ENCODE results near the gene NT5DC1. TPM values are rescaled to one million over a fixed set of nuclear protein-coding genes. Genes with fewer than 3 reads are reported as not detected.

NT5DC1 gene
- total and polyA plus RNA-seq, 2 donors (not counting 1 experiment from before 2014, with no cell fraction given): 26.4 to 54.8 TPM

- Histone ChIP-seq H3K4me3 (ENCODE audit: control extremely low read depth in 1 of 5, extremely low read depth in 1 of 5, insufficient read depth in 1 of 5, low read depth in 2 of 5, low read length in 4 of 5) (peak overlapping the region; percentile 66 to 94 (median 85)), H3K27me3 (replicated peaks in 1 of 4; ENCODE audit: control extremely low read depth in 1 of 4, control insufficient read depth in 3 of 4, insufficient read depth in 4 of 4, low read length in 3 of 4) (no peaks in the 10 kb centered on the region), H3K4me1 (ENCODE audit: control insufficient read depth in 2 of 2, insufficient read depth in 2 of 2, low read length in 2 of 2) (peaks cover 23 to 25% of the 10 kb centered on the region in 2 donors), H2AFZ (ENCODE audit: insufficient read depth, low read depth, low read length, poor library complexity, severe bottlenecking) (peak overlapping the region; percentile 89), H3K4me2 (replicated peaks; ENCODE audit: low read depth, low read length, poor library complexity, severe bottlenecking) (peak overlapping the region; percentile 87), H3K9me3 (ENCODE audit: control extremely low read depth in 1 of 3, control insufficient read depth in 2 of 3, insufficient read depth in 1 of 3, low read length in 2 of 3) (peaks cover 0 to 4% (median 2%) of the 10 kb centered on the region in 3 donors), H4K20me1 (ENCODE audit: control insufficient read depth, insufficient read depth, low read length, poor library complexity, severe bottlenecking) (peaks cover 33% of the 10 kb centered on the region), H3K36me3 (replicated peaks in 1 of 2; ENCODE audit: control extremely low read depth in 1 of 2, control insufficient read depth in 1 of 2, extremely low read depth in 1 of 2, insufficient read depth in 2 of 2, low read length in 1 of 2) (peaks cover 0 to 18% of the 10 kb centered on the region in 2 experiments), H3K27ac (ENCODE audit: low read length in 2 of 2) (peak overlapping the region; percentile 73 to 76), H3K79me2 (ENCODE audit: control insufficient read depth, insufficient read depth, low read length) (peaks cover 46% of the 10 kb centered on the region), H3K9ac (ENCODE audit: low read length) (peak overlapping the region; percentile 92)
- H3K27me3 Mint-ChIP-seq: no peaks in the 10 kb centered on the region
- CTCF ChIA-PET: interaction anchor here (1.2 to 3.2 kb wide), 9 partner anchors 9 to 544 kb away, joined by 3 to 38 read pairs (median 9); partner anchors contain the start of gene COL10A1
- WGBS (ENCODE audit: insufficient coverage): 0% methylated on average over 5 of the region's 12 CpGs
- ATAC-seq (ENCODE audit: low read depth): no peak
- H3K4me1 Mint-ChIP-seq: peaks cover 54% of the 10 kb centered on the region
- POLR2A ChIA-PET: interaction anchor here (0.6 to 1.5 kb wide), 4 partner anchors 83 to 470 kb away, joined by 3 to 9 read pairs (median 4); partner anchors contain the start of gene RWDD1
- peak overlapping the region; percentile 95 for H3K27ac Mint-ChIP-seq
- H3K4me3 Mint-ChIP-seq: peak overlapping the region; percentile 98
- intact Hi-C loops (cut with micrococcal nuclease): loop anchor here (1.0 to 10.0 kb wide), 6 partner anchors 83 to 1576 kb away; partner anchors contain the start of genes CALHM6, KPNA5, NUS1 and RWDD1
- TF ChIP-seq EZH2 (IDR thresholded peaks at IDR 0.05; ENCODE audit: borderline replicate concordance, insufficient read depth, low read depth, low read length, poor library complexity, severe bottlenecking) (no peak), CTCF (IDR thresholded peaks at IDR 0.05) (no peak)
- no peaks in the 10 kb centered on the region for H3K9me3 Mint-ChIP-seq (ENCODE audit: insufficient read depth)
- DNase-seq: no peak
Observed at GRCh38 chr6:116101302-116101718, 657 bp downstream of the NT5DC1 start.

- H3K79me2 ChIP-seq (ENCODE audit: control insufficient read depth, insufficient read depth, low read length): peaks cover 46% of the 10 kb centered on the region
- ATAC-seq (ENCODE audit: low read depth) (no peak), DNase-seq (peak; percentile 19)
- H3K9me3 ChIP-seq (ENCODE audit: control extremely low read depth in 1 of 3, control insufficient read depth in 2 of 3, insufficient read depth in 1 of 3, low read length in 2 of 3): no peaks in the 10 kb centered on the region
- no peak overlapping the region for H3K27ac Mint-ChIP-seq
- TF ChIP-seq CTCF (IDR thresholded peaks at IDR 0.05) (no peak), EZH2 (IDR thresholded peaks at IDR 0.05; ENCODE audit: borderline replicate concordance, insufficient read depth, low read depth, low read length, poor library complexity, severe bottlenecking) (no peak)
- peaks cover 33% of the 10 kb centered on the region for H4K20me1 ChIP-seq (ENCODE audit: control insufficient read depth, insufficient read depth, low read length, poor library complexity, severe bottlenecking)
- peaks cover 54% of the 10 kb centered on the region for H3K4me1 Mint-ChIP-seq
- no peaks in the 10 kb centered on the region for H3K9me3 Mint-ChIP-seq (ENCODE audit: insufficient read depth)
- H3K4me2 ChIP-seq (replicated peaks; ENCODE audit: low read depth, low read length, poor library complexity, severe bottlenecking): peak overlapping the region; percentile 87
- ChIA-PET POLR2A (interaction anchor here (1.5 kb wide), 1 partner anchor 469 kb away, joined by 4 read pairs; the partner anchor contains the start of gene RWDD1), CTCF (interaction anchor here (1.2 to 3.2 kb wide), 9 partner anchors 8 to 543 kb away, joined by 3 to 38 read pairs (median 9); no protein-coding TSS in a partner anchor)
- H3K27ac ChIP-seq (ENCODE audit: low read length in 2 of 2): no peak overlapping the region
- H3K27me3 Mint-ChIP-seq: no peaks in the 10 kb centered on the region
- H3K36me3 ChIP-seq (replicated peaks in 1 of 2; ENCODE audit: control extremely low read depth in 1 of 2, control insufficient read depth in 1 of 2, extremely low read depth in 1 of 2, insufficient read depth in 2 of 2, low read length in 1 of 2): peaks cover 0 to 18% of the 10 kb centered on the region in 2 experiments
- H3K4me1 ChIP-seq (ENCODE audit: control insufficient read depth in 2 of 2, insufficient read depth in 2 of 2, low read length in 2 of 2): peaks cover 23 to 25% of the 10 kb centered on the region in 2 donors
- H2AFZ ChIP-seq (ENCODE audit: insufficient read depth, low read depth, low read length, poor library complexity, severe bottlenecking): no peak overlapping the region
- peak overlapping the region; percentile 98 for H3K4me3 Mint-ChIP-seq
- intact Hi-C loops (cut with micrococcal nuclease): loop anchor here (1.0 to 10.0 kb wide), 6 partner anchors 83 to 1576 kb away; partner anchors contain the start of genes CALHM6, KPNA5, NUS1 and RWDD1
- 20% methylated on average over 1 of the region's 2 CpGs for WGBS (ENCODE audit: insufficient coverage)
- H3K27me3 ChIP-seq (replicated peaks in 1 of 4; ENCODE audit: control extremely low read depth in 1 of 4, control insufficient read depth in 3 of 4, insufficient read depth in 4 of 4, low read length in 3 of 4): no peaks in the 10 kb centered on the region
- peak overlapping the region; percentile 92 for H3K9ac ChIP-seq (ENCODE audit: low read length)
- H3K4me3 ChIP-seq (ENCODE audit: control extremely low read depth in 1 of 5, extremely low read depth in 1 of 5, insufficient read depth in 1 of 5, low read depth in 2 of 5, low read length in 4 of 5): peak overlapping the region; percentile 66 to 94 (median 85)
Observed at GRCh38 chr6:116101790-116102189, 1.1 kb downstream of the NT5DC1 start.
